ENCODE results near the gene NDUFB10.
"Not testable (repeated sequence)": the region's sequence is repeated elsewhere in the genome, so short reads cannot be mapped to it uniquely, and the experiment has no call there.

The NDUFB10 gene
- 14.1 to 45.1 (median 40.4) reads per million in 3 experiments for total RNA-seq

GRCh38 chr16:1959269-1960039, at the start of gene NDUFB10:
NDUFB10 (plus strand) TSS chr16:1959538; CDS start chr16:1959625, 87 bp downstream.
- DNase-seq = peak; percentile 85

- no peak for DNase-seq
Observed at GRCh38 chr16:1909561-1910231, 49.6 kb upstream of the NDUFB10 start.

- no peak for DNase-seq
Observed at GRCh38 chr16:1911467-1912214, 47.7 kb upstream of the NDUFB10 start.

GRCh38 chr16:1912215-1912543, 47.2 kb upstream of the NDUFB10 start:
- DNase-seq = no peak

GRCh38 chr16:1913327-1914083, 45.8 kb upstream of the NDUFB10 start:
- no peak for DNase-seq

- no peak for DNase-seq
Observed at GRCh38 chr16:1914084-1914608, 45.2 kb upstream of the NDUFB10 start.

- no peak for DNase-seq
Observed at GRCh38 chr16:1914988-1915387, 44.4 kb upstream of the NDUFB10 start.

- no peak for DNase-seq
Observed at GRCh38 chr16:1915732-1916639, 43.4 kb upstream of the NDUFB10 start.

GRCh38 chr16:1916640-1916990, 42.7 kb upstream of the NDUFB10 start:
- no peak for DNase-seq

- no peak for DNase-seq
Observed at GRCh38 chr16:1917056-1917664, 42.2 kb upstream of the NDUFB10 start.

- no peak for DNase-seq
Observed at GRCh38 chr16:1917665-1918350, 41.5 kb upstream of the NDUFB10 start.

- DNase-seq = no peak
Observed at GRCh38 chr16:1918351-1919326, 40.7 kb upstream of the NDUFB10 start, which contains the start of gene HS3ST6. HS3ST6 (minus strand) TSS chr16:1918415; CDS start chr16:1918323, 92 bp downstream.

GRCh38 chr16:1919327-1919998, 39.9 kb upstream of the NDUFB10 start:
- DNase-seq = no peak

- DNase-seq = not testable (repeated sequence)
Observed at GRCh38 chr16:1920122-1920521, 39.2 kb upstream of the NDUFB10 start.

GRCh38 chr16:1920727-1921171, 38.6 kb upstream of the NDUFB10 start:
- no peak for DNase-seq

- no peak for DNase-seq
Observed at GRCh38 chr16:1922357-1922756, 37.0 kb upstream of the NDUFB10 start.

- DNase-seq = no peak
Observed at GRCh38 chr16:1923299-1924034, 35.9 kb upstream of the NDUFB10 start.

- no peak for DNase-seq
Observed at GRCh38 chr16:1924095-1924494, 35.2 kb upstream of the NDUFB10 start.

All from central memory CD4-positive, alpha-beta T cell (primary cell).